A549 (cell line): Measurements from ENCODE around the gene COPS4. TPM values are rescaled to one million over a fixed set of nuclear protein-coding genes. Genes with fewer than 3 reads are reported as not detected.
"Not testable (repeated sequence)": the region's sequence is repeated elsewhere in the genome, so short reads cannot be mapped to it uniquely, and the experiment has no call there.

Source experiments
- ATAC-seq, 2 experiments: fragments of 200-7000 bp in 1 of 2; fragments of >200 bp in 1 of 2; cut with Nextera tagmentation in 1 of 2; cut with Tn5 transposase in 1 of 2; 3 replicates each; pipeline versions ENCODE4 v1.8.0 to v1.9.1; 2018 to 2020; ENCODE audit warnings: mild to moderate bottlenecking in 1 of 2, moderate library complexity in 1 of 2
- CTCF ChIA-PET: fragments of 300-600 bp; sonication (Branson Sonifier 250); formaldehyde crosslinking; extraction: SDS; loops from one replicate; lab custom pipeline; 2021; ENCODE audit warnings: antibody characterized with exemption, inconsistent platforms; lab: Yijun Ruan, JAX
- POLR2A ChIA-PET: fragments of 350-600 bp; formaldehyde crosslinking; extraction: SDS; loops from one replicate; lab custom pipeline; 2021; ENCODE audit warnings: antibody characterized with exemption, inconsistent platforms; lab: Yijun Ruan, JAX
- DNase-seq, 2 experiments: peaks; one replicate each; pipeline versions ENCODE4 v3.0.0 to v3.0.0-alpha.2; 2011 to 2016; ENCODE audit warnings: low read depth in 1 of 2, low spot score in 1 of 2
- FAIRE-seq: peaks from 2 replicates; lab custom pipeline; 2011; peaks lifted over from hg19 to GRCh38; lab: Jason Lieb, UNC
- H3K27ac ChIP-seq, 2 experiments: fragments of >200 bp; sonication (Bioruptor Twin); formaldehyde crosslinking; 3 replicates each; pipeline ENCODE4 v1.5.1; 2016 to 2017
- H3K4me1 ChIP-seq: fragments of >200 bp; sonication (Bioruptor Twin); formaldehyde crosslinking; 3 replicates; pipeline ENCODE4 v1.6.1; 2016
- H3K4me2 ChIP-seq: fragments of >200 bp; sonication (Bioruptor Twin); formaldehyde crosslinking; 3 replicates; pipeline ENCODE4 v1.6.1; 2016
- H3K4me3 ChIP-seq: fragments of >200 bp; sonication (Bioruptor Twin); formaldehyde crosslinking; 3 replicates; pipeline ENCODE4 v1.5.1; 2016
- H3K9me3 ChIP-seq: fragments of >200 bp; sonication (Bioruptor Twin); formaldehyde crosslinking; 3 replicates; pipeline ENCODE4 v1.6.1; 2016
- CBX2 ChIP-seq: fragments of 200-600 bp; sonication (generic); IDR thresholded peaks from 2 replicates; pipeline ENCODE4 v1.6.1; 2016; ENCODE audit warnings: low read depth, mild to moderate bottlenecking, borderline replicate concordance
- CEBPB ChIP-seq, 2 experiments: fragments of >200 bp in 1 of 2; sonication (Bioruptor Twin) in 1 of 2; formaldehyde crosslinking in 1 of 2; IDR thresholded peaks; 2 replicates each; pipeline ENCODE4 v1.6.1; 2012 to 2016
- EHMT2 ChIP-seq: fragments of 200-600 bp; sonication (generic); IDR thresholded peaks from 2 replicates; pipeline ENCODE4 v1.6.1; 2016; ENCODE audit warnings: antibody characterized with exemption, low read depth, mild to moderate bottlenecking, moderate library complexity
- GATA3 ChIP-seq: IDR thresholded peaks from 2 replicates; pipeline ENCODE4 v1.6.1; 2012; ENCODE audit warnings: borderline replicate concordance
- KDM1A ChIP-seq: fragments of 200-600 bp; sonication (generic); IDR thresholded peaks from 2 replicates; pipeline ENCODE4 v1.6.1; 2016; ENCODE audit warnings: low read depth, mild to moderate bottlenecking
- MYC ChIP-seq: IDR thresholded peaks from 2 replicates; pipeline ENCODE4 v1.6.1; 2012; ENCODE audit warnings: mild to moderate bottlenecking, inconsistent platforms, low read length, improper control_type of control experiment, borderline replicate concordance
- NPAS2 ChIP-seq: fragments of 250-450 bp; sonication (Bioruptor Pico); IDR thresholded peaks from 2 replicates; pipeline ENCODE4 v1.8.0; 2022; ENCODE audit warnings: mild to moderate bottlenecking, moderate library complexity, borderline replicate concordance
- NR3C1 ChIP-seq: fragments of >200 bp; sonication (Bioruptor Twin); formaldehyde crosslinking; IDR thresholded peaks from 3 replicates; pipeline ENCODE4 v1.6.1; 2017
- PHF8 ChIP-seq: fragments of 200-600 bp; sonication (generic); IDR thresholded peaks from 2 replicates; pipeline ENCODE4 v1.6.1; 2016; ENCODE audit warnings: low read depth, mild to moderate bottlenecking, antibody characterized with exemption, moderate library complexity, borderline replicate concordance
- POLR2AphosphoS2 ChIP-seq: conservative IDR thresholded peaks from 2 replicates; pipeline ENCODE4 v1.6.1; 2012; ENCODE audit warnings: low read length, improper control_type of control experiment, inconsistent platforms
- RAD21 ChIP-seq, 2 experiments: fragments of >200 bp in 1 of 2; sonication (Bioruptor Twin) in 1 of 2; formaldehyde crosslinking in 1 of 2; IDR thresholded peaks in 1 of 2; conservative IDR thresholded peaks in 1 of 2; 2 replicates in 1 of 2; 3 replicates in 1 of 2; pipeline ENCODE4 v1.6.1; 2012 to 2018; ENCODE audit warnings: inconsistent platforms in 1 of 2
- SMC3 ChIP-seq: fragments of >200 bp; sonication (Bioruptor Twin); formaldehyde crosslinking; IDR thresholded peaks from 3 replicates; pipeline ENCODE4 v1.6.1; 2018; ENCODE audit warnings: inconsistent platforms
- TP53 ChIP-seq: fragments of 250-450 bp; sonication (Bioruptor Pico); IDR thresholded peaks from 2 replicates; pipeline ENCODE4 v1.5.0; 2021; ENCODE audit warnings: mild to moderate bottlenecking, moderate library complexity
- WGBS: methylation state at CpG from one replicate; pipeline ENCODE4 v1.1.6; 2017; ENCODE audit errors: missing lambda C conversion rate; 5-methylcytosine and 5-hydroxymethylcytosine counted together
- polyA plus RNA-seq, 4 experiments: library from polyadenylated mRNA; depleted of rRNA in 3 of 4; stranded (reverse); fragments of >200 nt; fragmentation: RNase III in 1 of 4; extraction: RNeasy Plus Mini Kit Qiagen cat#74134 plus additional on column Dnase treatment in 1 of 4; gene quantifications; 2 replicates in 3 of 4; 3 replicates in 1 of 4; pipeline ENCODE4 v1.2.3, GENCODE V29; 2011 to 2017
- TF ChIP-seq, protein P1 (sequence below): fragments of >200 bp; sonication (Bioruptor Twin); formaldehyde crosslinking; IDR thresholded peaks from 2 replicates; pipeline ENCODE4 v1.6.1; 2016
- TF ChIP-seq, protein P2 (sequence below): fragments of 450-650 bp; IDR thresholded peaks from 2 replicates; pipeline ENCODE4 v1.6.1; 2014; ENCODE audit warnings: antibody characterized with exemption
- TF ChIP-seq, protein P3 (sequence below): fragments of >200 bp; sonication (Bioruptor Twin); formaldehyde crosslinking; IDR thresholded peaks from 3 replicates; pipeline ENCODE4 v1.5.1; 2016
- TF ChIP-seq, protein P4 (sequence below): fragments of 200-600 bp; sonication (generic); IDR thresholded peaks from 2 replicates; pipeline ENCODE4 v1.6.1; 2016; ENCODE audit warnings: antibody characterized with exemption, mild to moderate bottlenecking, moderate library complexity

The COPS4 gene
- polyA plus RNA-seq, 2 of the 4 experiments (the other 2 are of a cell fraction), result 36.5 to 36.8 TPM

DNA sequence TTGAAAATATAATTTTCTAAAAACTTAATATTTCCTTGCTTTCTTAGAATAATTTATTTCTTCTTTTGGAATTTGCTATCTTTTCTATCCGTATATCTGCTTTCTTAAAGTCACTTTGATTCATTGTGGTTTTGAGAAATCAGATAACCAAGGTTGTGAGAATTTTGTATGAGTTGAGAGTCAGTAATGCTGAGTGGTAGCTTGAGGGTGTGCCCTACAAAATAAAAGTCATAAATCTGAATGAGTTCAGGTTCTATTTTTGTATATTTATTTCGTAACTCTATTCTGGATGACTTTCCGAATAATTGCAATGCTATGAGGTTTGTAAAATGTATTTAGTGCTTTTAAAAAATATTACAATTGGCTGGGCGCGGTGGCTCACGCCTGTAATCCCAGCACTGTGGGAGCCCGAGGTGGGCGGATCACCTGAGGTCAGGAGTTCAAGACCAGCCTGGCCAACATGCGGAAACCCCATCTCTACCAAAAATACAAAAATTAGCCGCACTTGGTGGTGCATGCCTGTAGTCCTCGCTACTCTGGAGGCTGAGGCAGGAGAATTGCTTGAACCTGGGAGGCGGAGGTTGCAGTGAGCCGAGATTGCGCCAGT, 8.9 kb downstream of the COPS4 start:
- no peaks in the 10 kb centered on the region for H3K4me1 ChIP-seq
- WGBS, result 92% methylated on average over 13 of the region's 14 CpGs
- H3K4me3 ChIP-seq, result no peak overlapping the region
- FAIRE-seq, result no peak
- DNase-seq, result no peak
- no peak overlapping the region for H3K4me2 ChIP-seq
- no peak overlapping the region for H3K27ac ChIP-seq
- CTCF ChIA-PET, result no interaction called here
- no peaks in the 10 kb centered on the region for H3K9me3 ChIP-seq
- TF ChIP-seq TP53 (CRISPR knock-in tag) (no peak), NR3C1 (no peak), POLR2AphosphoS2 (no peak), MYC (no peak), KDM1A (no peak)
- TF ChIP-seq, protein P1, sequence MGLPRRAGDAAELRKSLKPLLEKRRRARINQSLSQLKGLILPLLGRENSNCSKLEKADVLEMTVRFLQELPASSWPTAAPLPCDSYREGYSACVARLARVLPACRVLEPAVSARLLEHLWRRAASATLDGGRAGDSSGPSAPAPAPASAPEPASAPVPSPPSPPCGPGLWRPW, result no peak
- TF ChIP-seq, protein P2, sequence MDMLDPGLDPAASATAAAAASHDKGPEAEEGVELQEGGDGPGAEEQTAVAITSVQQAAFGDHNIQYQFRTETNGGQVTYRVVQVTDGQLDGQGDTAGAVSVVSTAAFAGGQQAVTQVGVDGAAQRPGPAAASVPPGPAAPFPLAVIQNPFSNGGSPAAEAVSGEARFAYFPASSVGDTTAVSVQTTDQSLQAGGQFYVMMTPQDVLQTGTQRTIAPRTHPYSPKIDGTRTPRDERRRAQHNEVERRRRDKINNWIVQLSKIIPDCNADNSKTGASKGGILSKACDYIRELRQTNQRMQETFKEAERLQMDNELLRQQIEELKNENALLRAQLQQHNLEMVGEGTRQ, result no peak
- TF ChIP-seq, all 56 proteins: peak for 0
- POLR2A ChIA-PET, result no interaction called here
- no peak for ATAC-seq

DNA sequence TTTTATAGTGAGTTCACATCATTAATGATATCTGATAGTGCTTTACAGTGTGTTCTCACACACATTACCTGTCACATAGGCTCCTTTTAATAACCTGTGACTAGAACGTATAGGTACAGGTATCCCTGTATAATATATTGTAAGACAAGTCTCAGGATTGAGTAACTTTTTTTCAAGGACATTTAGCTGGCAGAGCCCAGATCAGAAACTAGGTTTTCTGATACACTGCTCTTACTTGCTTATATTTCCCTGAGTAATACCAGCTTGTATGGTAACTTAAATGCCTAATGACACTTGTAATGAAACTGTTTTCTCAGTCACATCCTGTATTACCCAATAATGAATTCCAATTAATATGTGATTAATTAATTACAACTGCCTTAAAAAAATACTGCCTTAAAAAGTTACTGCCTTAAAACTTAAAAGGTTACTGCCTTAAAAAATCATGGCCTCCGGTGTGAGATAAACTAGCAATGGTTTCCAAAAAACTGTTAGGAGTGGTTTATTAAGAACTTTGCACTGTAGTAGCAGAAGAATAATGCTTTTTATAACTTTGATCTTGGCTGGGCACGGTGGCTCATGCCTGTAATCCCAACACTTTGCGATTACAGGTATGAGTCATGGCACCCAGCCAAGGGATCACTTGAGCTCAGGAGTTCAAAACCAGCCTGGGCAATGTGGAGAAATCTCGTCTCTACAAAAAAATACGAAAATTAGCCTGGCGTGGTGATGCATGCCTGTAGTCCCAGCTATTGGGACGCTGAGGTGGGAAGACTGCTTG, 11.9 kb downstream of the COPS4 start:
- WGBS, result 89% methylated on average over 8 of the region's 8 CpGs
- no peak overlapping the region for H3K4me3 ChIP-seq
- POLR2A ChIA-PET, result no interaction called here

DNA sequence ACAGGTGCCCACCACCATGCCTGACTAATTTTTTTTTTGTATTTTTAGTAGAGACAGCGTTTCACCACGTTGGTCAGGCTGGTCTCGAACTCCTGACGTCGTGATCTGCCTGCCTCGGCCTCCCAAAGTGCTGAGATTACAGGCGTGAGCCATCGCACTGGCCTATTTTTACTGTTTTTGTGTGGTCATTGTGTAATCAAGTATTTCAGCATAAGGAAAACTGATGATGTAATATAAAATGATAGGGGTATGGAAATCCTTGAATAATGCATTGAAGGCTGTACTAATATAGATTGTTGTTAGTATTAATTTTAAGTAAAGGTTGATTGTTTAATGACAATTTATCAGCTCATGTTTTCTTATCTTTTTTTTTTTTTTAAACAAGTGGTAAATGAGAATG, 13.8 kb downstream of the COPS4 start:
- H3K9me3 ChIP-seq, H3K4me2 ChIP-seq, H3K27ac ChIP-seq, H3K4me1 ChIP-seq, ATAC-seq, POLR2A ChIA-PET, DNase-seq, H3K4me3 ChIP-seq, FAIRE-seq: not testable (repeated sequence)
- CTCF ChIA-PET, result interaction anchor here (1.7 to 2.0 kb wide), 2 partner anchors 212 to 235 kb away, joined by 3 to 5 read pairs; no protein-coding TSS in a partner anchor
- WGBS, result 91% methylated on average over 8 of the region's 8 CpGs

More for the DNA sequence above, 11.9 kb downstream of the COPS4 start:
- Histone ChIP-seq H3K4me1 (no peaks in the 10 kb centered on the region), H3K9me3 (no peaks in the 10 kb centered on the region), H3K4me2 (no peak overlapping the region), H3K27ac (no peak overlapping the region)
- TF ChIP-seq CEBPB (IDR thresholded peaks at IDR 0.05) (no peak), GATA3 (no peak), EHMT2 (no peak), POLR2AphosphoS2 (no peak), CBX2 (no peak), SMC3 (no peak)
- CTCF ChIA-PET, result interaction anchor here (1.1 to 1.7 kb wide), 3 partner anchors 10 to 237 kb away, joined by 3 to 4 read pairs (median 3); no protein-coding TSS in a partner anchor
- no peak for ATAC-seq
- no peak for FAIRE-seq
- DNase-seq, result no peak

DNA sequence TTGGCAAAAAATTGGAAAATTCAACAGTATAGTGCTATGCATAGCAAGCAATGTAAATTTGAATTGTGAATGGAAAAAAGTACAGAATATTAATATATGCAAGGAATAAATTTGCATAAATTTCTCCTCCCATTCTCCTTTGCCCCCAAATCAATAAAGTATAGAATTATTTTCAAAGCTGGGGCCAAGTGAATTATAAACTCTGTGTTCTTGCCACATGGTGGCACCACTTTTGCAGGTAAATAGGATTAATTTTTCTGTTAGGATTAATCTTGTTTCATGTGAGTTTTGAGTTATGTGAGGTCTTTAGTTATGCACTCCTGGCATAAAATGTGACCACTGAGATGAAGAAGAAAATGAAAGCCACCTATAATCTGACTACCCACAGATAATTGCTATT, 19.9 kb downstream of the COPS4 start:
- no peak overlapping the region for H3K27ac ChIP-seq
- DNase-seq (peak in 1 of 2 experiments; percentile 27), ATAC-seq (no peak), FAIRE-seq (no peak)
- H3K4me2 ChIP-seq, result no peak overlapping the region
- peak; percentile 61 to 69 for TF ChIP-seq RAD21 (conservative IDR thresholded peaks at IDR 0.05 in 1 of 2, IDR thresholded peaks at IDR 0.05 in 1 of 2)
- peak; percentile 60 for TF ChIP-seq SMC3
- no peak for TF ChIP-seq NPAS2
- TF ChIP-seq, protein P3, sequence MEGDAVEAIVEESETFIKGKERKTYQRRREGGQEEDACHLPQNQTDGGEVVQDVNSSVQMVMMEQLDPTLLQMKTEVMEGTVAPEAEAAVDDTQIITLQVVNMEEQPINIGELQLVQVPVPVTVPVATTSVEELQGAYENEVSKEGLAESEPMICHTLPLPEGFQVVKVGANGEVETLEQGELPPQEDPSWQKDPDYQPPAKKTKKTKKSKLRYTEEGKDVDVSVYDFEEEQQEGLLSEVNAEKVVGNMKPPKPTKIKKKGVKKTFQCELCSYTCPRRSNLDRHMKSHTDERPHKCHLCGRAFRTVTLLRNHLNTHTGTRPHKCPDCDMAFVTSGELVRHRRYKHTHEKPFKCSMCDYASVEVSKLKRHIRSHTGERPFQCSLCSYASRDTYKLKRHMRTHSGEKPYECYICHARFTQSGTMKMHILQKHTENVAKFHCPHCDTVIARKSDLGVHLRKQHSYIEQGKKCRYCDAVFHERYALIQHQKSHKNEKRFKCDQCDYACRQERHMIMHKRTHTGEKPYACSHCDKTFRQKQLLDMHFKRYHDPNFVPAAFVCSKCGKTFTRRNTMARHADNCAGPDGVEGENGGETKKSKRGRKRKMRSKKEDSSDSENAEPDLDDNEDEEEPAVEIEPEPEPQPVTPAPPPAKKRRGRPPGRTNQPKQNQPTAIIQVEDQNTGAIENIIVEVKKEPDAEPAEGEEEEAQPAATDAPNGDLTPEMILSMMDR, result peak; percentile 55
- TF ChIP-seq, protein P2, result no peak
- TF ChIP-seq TP53 (CRISPR knock-in tag), result no peak
- no peak for TF ChIP-seq PHF8
- no peak for TF ChIP-seq CEBPB (IDR thresholded peaks at IDR 0.05)
- no peak for TF ChIP-seq MYC
- TF ChIP-seq, protein P4, sequence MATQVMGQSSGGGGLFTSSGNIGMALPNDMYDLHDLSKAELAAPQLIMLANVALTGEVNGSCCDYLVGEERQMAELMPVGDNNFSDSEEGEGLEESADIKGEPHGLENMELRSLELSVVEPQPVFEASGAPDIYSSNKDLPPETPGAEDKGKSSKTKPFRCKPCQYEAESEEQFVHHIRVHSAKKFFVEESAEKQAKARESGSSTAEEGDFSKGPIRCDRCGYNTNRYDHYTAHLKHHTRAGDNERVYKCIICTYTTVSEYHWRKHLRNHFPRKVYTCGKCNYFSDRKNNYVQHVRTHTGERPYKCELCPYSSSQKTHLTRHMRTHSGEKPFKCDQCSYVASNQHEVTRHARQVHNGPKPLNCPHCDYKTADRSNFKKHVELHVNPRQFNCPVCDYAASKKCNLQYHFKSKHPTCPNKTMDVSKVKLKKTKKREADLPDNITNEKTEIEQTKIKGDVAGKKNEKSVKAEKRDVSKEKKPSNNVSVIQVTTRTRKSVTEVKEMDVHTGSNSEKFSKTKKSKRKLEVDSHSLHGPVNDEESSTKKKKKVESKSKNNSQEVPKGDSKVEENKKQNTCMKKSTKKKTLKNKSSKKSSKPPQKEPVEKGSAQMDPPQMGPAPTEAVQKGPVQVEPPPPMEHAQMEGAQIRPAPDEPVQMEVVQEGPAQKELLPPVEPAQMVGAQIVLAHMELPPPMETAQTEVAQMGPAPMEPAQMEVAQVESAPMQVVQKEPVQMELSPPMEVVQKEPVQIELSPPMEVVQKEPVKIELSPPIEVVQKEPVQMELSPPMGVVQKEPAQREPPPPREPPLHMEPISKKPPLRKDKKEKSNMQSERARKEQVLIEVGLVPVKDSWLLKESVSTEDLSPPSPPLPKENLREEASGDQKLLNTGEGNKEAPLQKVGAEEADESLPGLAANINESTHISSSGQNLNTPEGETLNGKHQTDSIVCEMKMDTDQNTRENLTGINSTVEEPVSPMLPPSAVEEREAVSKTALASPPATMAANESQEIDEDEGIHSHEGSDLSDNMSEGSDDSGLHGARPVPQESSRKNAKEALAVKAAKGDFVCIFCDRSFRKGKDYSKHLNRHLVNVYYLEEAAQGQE, result no peak
- H3K4me3 ChIP-seq, result no peak overlapping the region
- no peaks in the 10 kb centered on the region for H3K4me1 ChIP-seq
- ChIA-PET CTCF (interaction anchor here (0.8 to 3.0 kb wide), 8 partner anchors 16 to 226 kb away, joined by 3 to 15 read pairs (median 4); no protein-coding TSS in a partner anchor), POLR2A (no interaction called here)
- no peaks in the 10 kb centered on the region for H3K9me3 ChIP-seq
